ENCODE measurements around the gene ERC2.

DNA sequence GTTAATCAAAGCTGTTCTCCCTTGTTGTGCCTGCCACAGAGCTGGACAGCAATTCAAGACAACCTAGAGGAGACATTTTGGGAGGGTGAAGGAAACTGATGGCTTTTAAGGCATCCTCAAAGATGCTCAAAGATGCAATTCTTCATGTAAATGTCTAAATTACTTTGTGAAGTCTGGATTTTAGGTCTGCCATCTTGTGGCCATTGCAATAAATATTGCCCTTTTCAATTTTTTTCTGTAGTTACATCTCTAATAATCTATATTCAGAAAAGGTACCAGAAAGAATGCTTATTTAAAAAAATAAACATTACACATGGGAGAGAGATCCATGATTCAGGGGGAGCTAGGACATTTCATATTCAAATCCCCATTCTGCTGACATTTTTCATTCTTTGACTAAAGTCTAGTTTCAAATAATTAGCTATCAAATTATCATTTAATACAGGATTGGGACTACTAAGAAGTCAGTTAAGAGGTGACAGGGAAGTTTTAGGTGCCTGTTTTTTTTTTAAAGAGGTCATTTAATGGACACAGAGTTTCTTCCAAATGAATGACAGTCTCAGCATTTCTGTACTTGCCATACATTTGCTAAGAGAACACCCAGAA lies 721.4 kb downstream of the ERC2 start:
- TF ChIP-seq, protein P1, sequence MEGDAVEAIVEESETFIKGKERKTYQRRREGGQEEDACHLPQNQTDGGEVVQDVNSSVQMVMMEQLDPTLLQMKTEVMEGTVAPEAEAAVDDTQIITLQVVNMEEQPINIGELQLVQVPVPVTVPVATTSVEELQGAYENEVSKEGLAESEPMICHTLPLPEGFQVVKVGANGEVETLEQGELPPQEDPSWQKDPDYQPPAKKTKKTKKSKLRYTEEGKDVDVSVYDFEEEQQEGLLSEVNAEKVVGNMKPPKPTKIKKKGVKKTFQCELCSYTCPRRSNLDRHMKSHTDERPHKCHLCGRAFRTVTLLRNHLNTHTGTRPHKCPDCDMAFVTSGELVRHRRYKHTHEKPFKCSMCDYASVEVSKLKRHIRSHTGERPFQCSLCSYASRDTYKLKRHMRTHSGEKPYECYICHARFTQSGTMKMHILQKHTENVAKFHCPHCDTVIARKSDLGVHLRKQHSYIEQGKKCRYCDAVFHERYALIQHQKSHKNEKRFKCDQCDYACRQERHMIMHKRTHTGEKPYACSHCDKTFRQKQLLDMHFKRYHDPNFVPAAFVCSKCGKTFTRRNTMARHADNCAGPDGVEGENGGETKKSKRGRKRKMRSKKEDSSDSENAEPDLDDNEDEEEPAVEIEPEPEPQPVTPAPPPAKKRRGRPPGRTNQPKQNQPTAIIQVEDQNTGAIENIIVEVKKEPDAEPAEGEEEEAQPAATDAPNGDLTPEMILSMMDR (conservative IDR thresholded peaks at IDR 0.05; ENCODE audit: low read length) = peak; percentile 87
- TF ChIP-seq EZH2phosphoT487 (IDR thresholded peaks at IDR 0.05; ENCODE audit: borderline replicate concordance, low read depth, low read length) = no peak

Data from OCI-LY7 (cell line).